ENCODE results near the gene C16orf82.

- TF ChIP-seq, protein P1, sequence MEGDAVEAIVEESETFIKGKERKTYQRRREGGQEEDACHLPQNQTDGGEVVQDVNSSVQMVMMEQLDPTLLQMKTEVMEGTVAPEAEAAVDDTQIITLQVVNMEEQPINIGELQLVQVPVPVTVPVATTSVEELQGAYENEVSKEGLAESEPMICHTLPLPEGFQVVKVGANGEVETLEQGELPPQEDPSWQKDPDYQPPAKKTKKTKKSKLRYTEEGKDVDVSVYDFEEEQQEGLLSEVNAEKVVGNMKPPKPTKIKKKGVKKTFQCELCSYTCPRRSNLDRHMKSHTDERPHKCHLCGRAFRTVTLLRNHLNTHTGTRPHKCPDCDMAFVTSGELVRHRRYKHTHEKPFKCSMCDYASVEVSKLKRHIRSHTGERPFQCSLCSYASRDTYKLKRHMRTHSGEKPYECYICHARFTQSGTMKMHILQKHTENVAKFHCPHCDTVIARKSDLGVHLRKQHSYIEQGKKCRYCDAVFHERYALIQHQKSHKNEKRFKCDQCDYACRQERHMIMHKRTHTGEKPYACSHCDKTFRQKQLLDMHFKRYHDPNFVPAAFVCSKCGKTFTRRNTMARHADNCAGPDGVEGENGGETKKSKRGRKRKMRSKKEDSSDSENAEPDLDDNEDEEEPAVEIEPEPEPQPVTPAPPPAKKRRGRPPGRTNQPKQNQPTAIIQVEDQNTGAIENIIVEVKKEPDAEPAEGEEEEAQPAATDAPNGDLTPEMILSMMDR (IDR thresholded peaks at IDR 0.05): no peak
- no peak for TF ChIP-seq EP300 (IDR thresholded peaks at IDR 0.05)
- TF ChIP-seq POLR2A (IDR thresholded peaks at IDR 0.05): no peak
- no peak for TF ChIP-seq POLR2AphosphoS5 (IDR thresholded peaks at IDR 0.05)
Observed at GRCh38 chr16:27025581-27025980, 41.1 kb upstream of the C16orf82 start.

Measured in sigmoid colon (tissue), 4 donors.